Central memory CD8-positive, alpha-beta T cell (primary cell): ENCODE measurements around the gene FAM107A.

ENCODE experiments used
- ATAC-seq: fragments of 150-1000 bp; cut with Tn5 transposase; replicated peaks from 2 replicates; pipeline ENCODE4 v1.10.0; 2022; ENCODE audit warnings: mild to moderate bottlenecking, moderate FRiP score, moderate number of reproducible peaks; ENCODE audit not compliant: poor library complexity, severe bottlenecking; ENCODE audit errors: extremely low read depth
- DNase-seq, 2 donors: peaks; one replicate each; pipeline ENCODE4 v3.0.0; 2021; ENCODE audit warnings: low spot score in 2 of 2
- H3K27ac Mint-ChIP-seq: one replicate; pipeline ENCODE4 v1.8.0; 2022; ENCODE audit warnings: low read depth, mild to moderate bottlenecking, moderate library complexity, mixed read lengths
- H3K27me3 Mint-ChIP-seq: one replicate; pipeline ENCODE4 v1.8.0; 2022; ENCODE audit warnings: mixed read lengths
- H3K36me3 Mint-ChIP-seq: one replicate; pipeline ENCODE4 v1.8.0; 2022; ENCODE audit warnings: mild to moderate bottlenecking, moderate library complexity, mixed read lengths; ENCODE audit not compliant: insufficient read depth
- H3K4me1 Mint-ChIP-seq: one replicate; pipeline ENCODE4 v1.8.0; 2022; ENCODE audit warnings: mixed read lengths
- H3K4me3 Mint-ChIP-seq: one replicate; pipeline ENCODE4 v1.8.0; 2022; ENCODE audit warnings: mild to moderate bottlenecking, moderate library complexity, mixed read lengths
- H3K9me3 Mint-ChIP-seq: one replicate; pipeline ENCODE4 v1.8.0; 2022; ENCODE audit warnings: mixed read lengths

FAM107A gene

GRCh38 chr3:58560771-58561311 lies 16.4 kb downstream of the FAM107A start:
- Mint-ChIP-seq H3K27ac (no peak overlapping the region), H3K4me1 (no peaks in the 10 kb centered on the region), H3K4me3 (no peak overlapping the region), H3K27me3 (peaks cover 13% of the 10 kb centered on the region), H3K36me3 (no peaks in the 10 kb centered on the region), H3K9me3 (no peaks in the 10 kb centered on the region)
- no peak for ATAC-seq
- DNase-seq, result no peak

GRCh38 chr3:58559586-58559985 lies 17.6 kb downstream of the FAM107A start:
- Mint-ChIP-seq H3K27me3 (peaks cover 25% of the 10 kb centered on the region), H3K9me3 (no peaks in the 10 kb centered on the region), H3K4me3 (no peak overlapping the region), H3K36me3 (no peaks in the 10 kb centered on the region), H3K4me1 (no peaks in the 10 kb centered on the region), H3K27ac (no peak overlapping the region)
- no peak for DNase-seq
- no peak for ATAC-seq

DNA sequence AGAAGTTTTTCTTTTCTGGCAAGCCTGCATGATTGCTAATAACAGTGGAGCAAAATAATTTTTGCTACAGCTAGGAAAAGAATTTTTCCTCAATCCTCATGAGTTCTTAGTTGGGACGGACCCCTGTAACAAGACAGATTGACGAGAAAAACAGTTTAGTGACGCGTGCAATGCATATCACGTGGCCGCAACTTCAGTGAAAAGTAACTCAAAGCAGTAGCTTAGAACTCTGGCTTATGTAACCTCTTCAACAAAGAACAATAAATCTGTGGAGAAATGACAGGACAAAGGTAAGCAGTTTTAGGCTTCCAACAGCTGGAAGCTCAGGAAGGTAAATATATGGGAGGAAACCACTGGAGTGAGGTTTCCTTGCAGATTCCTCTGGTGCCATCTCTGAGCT lies 19.7 kb downstream of the FAM107A start:
- DNase-seq (no peak), ATAC-seq (no peak)
- H3K9me3 Mint-ChIP-seq, result no peaks in the 10 kb centered on the region
- no peaks in the 10 kb centered on the region for H3K4me1 Mint-ChIP-seq
- H3K27ac Mint-ChIP-seq, result no peak overlapping the region
- H3K27me3 Mint-ChIP-seq, result peaks cover 35% of the 10 kb centered on the region
- H3K4me3 Mint-ChIP-seq, result no peak overlapping the region
- H3K36me3 Mint-ChIP-seq, result no peaks in the 10 kb centered on the region

DNA sequence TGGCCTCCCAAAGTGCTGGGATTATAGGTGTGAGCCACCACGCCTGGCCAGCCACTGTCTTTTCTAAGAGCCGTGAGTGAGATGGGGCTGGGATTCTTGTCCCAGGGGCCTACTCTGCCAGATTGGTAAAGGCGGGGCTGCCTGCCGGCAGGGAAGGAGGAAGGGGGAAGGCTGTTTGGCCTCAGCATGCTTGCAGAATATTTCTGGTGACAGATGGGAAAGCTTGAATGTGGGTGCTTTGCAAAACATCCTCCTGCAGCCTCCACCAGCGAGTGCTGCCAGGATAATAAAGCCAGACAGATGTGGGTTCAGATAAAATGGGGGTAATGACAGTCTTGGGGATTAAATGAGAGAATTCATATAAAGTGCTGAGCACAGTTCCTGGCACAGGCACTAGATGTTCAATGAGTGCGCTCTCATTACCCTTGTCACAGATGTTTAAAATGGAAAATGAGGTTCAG lies 20.4 kb downstream of the FAM107A start:
- peaks cover 42% of the 10 kb centered on the region for H3K27me3 Mint-ChIP-seq
- H3K9me3 Mint-ChIP-seq, result no peaks in the 10 kb centered on the region
- no peaks in the 10 kb centered on the region for H3K36me3 Mint-ChIP-seq
- no peak for DNase-seq
- no peak overlapping the region for H3K27ac Mint-ChIP-seq
- H3K4me1 Mint-ChIP-seq, result no peaks in the 10 kb centered on the region
- no peak for ATAC-seq
- H3K4me3 Mint-ChIP-seq, result no peak overlapping the region

DNA sequence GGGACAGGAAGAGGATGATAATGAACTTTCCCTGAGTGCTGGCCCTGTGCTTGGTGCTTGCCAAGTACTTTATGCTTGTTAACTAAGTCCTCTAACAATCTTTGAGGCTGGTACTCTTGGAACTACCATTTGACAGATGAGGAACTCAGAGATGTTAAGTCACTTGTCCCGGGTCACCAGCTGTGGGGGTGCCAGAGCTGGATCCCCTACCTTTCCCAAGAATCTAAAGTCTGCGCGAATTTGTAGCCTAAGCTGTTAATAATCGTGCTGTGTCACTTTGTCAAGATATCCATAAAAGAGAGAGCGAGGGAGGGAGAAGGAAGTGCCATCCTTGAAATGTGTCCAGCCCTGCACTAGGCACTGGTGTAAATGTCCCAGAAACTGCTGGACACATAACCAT lies 21.2 kb downstream of the FAM107A start:
- Mint-ChIP-seq H3K9me3 (no peaks in the 10 kb centered on the region), H3K27ac (no peak overlapping the region), H3K36me3 (no peaks in the 10 kb centered on the region), H3K4me3 (no peak overlapping the region), H3K27me3 (peaks cover 46% of the 10 kb centered on the region), H3K4me1 (no peaks in the 10 kb centered on the region)
- ATAC-seq (no peak), DNase-seq (no peak)

DNA sequence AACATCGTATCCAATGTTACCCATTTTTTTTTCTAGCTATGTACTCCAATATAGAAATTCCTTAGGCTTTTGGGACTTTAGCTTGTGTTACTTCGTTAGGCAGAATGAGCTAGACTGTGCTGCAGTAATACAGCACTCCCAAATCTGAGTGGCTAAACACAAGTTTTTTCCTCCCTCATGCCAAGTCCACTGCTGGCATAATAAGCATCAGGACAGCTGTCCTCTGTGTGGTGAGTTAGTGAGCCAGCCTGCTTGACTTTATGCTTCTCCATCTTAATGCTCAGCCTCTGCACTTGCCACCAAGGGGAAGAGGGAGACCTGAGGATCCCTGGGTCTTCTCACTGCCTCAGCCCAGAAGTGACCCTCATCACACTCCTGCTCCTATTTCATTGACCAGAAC lies 22.0 kb downstream of the FAM107A start:
- Mint-ChIP-seq H3K4me3 (no peak overlapping the region), H3K9me3 (no peaks in the 10 kb centered on the region), H3K36me3 (no peaks in the 10 kb centered on the region), H3K27ac (no peak overlapping the region), H3K27me3 (peaks cover 46% of the 10 kb centered on the region), H3K4me1 (no peaks in the 10 kb centered on the region)
- DNase-seq (no peak), ATAC-seq (no peak)

DNA sequence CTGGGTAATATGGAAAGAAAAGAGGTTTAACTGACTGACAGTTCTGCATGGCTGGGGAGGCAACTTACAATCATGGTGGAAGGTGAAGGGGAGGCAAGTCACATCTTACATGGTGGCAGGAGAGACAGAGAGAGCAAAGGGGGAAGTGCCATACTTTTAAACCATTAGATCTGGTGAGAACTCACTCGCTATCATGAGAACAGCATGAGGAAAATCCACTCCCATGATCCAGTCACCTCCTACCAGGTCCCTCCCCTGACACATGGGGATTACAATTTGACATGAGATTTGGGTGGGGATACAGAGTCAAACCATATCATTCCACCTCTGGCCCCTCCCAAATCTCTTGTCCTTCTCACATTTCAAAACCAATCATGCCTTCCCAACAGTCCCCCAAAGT lies 24.2 kb downstream of the FAM107A start:
- Mint-ChIP-seq H3K36me3 (no peaks in the 10 kb centered on the region), H3K9me3 (no peaks in the 10 kb centered on the region), H3K4me3 (no peak overlapping the region), H3K4me1 (no peaks in the 10 kb centered on the region), H3K27me3 (peaks cover 46% of the 10 kb centered on the region), H3K27ac (no peak overlapping the region)
- ATAC-seq, result no peak
- no peak for DNase-seq

DNA sequence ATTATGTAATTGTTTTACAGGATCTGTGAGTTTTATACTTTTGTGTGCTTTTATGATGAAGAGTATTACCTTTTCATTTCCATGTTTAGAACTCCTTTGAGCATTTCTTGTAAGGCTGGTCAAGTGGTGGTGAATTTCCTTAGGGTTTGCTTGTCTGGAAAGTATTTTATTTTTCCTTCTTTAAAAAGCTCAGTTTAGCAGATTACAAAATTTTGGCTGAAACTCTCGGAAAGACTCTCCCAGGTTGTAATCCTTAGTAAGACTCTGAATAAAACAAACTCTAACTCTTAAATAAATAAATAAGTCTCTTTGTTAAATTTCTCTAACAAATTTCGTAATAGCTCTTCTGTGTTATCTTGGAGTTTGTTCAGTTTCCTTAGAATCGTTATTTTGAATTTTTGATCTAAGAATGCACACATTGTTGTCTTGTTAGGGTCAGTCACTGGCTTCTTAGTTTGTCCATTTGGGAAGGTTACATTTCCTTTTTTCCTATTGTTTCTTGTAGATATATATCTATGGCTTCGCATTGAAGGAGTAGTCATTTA lies 25.5 kb downstream of the FAM107A start:
- ATAC-seq (no peak), DNase-seq (no peak)
- Mint-ChIP-seq H3K27me3 (peaks cover 42% of the 10 kb centered on the region), H3K9me3 (no peaks in the 10 kb centered on the region), H3K4me1 (no peaks in the 10 kb centered on the region), H3K4me3 (no peak overlapping the region), H3K27ac (no peak overlapping the region), H3K36me3 (no peaks in the 10 kb centered on the region)

DNA sequence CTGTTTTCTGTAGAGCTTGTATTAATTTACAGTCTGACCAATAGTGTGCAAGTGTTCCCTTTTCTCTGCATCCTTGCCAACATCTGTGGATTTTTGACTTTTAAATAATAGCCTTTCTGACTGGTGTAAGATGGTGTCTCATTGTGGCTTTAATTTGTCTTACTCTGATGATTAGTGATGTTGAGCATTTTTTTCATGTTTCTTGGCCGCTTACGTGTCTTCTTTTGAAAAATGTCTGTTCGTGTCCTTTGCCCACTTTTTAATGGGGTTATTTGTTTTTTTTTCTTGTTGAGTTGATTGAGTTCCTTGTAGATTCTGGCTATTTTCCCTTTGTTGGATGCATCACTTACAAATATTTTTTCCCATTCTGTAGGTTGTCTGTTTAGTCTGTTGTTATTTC lies 32.6 kb downstream of the FAM107A start:
- ATAC-seq (no peak), DNase-seq (no peak)
- Mint-ChIP-seq H3K36me3 (peaks cover 2% of the 10 kb centered on the region), H3K4me1 (no peaks in the 10 kb centered on the region), H3K4me3 (no peak overlapping the region), H3K27ac (no peak overlapping the region), H3K9me3 (no peaks in the 10 kb centered on the region), H3K27me3 (peaks cover 9% of the 10 kb centered on the region)

- Mint-ChIP-seq H3K9me3 (no peaks in the 10 kb centered on the region), H3K27me3 (peaks cover 9% of the 10 kb centered on the region), H3K4me1 (no peaks in the 10 kb centered on the region), H3K27ac (no peak overlapping the region), H3K4me3 (no peak overlapping the region), H3K36me3 (no peaks in the 10 kb centered on the region)
- DNase-seq (no peak), ATAC-seq (no peak)
These were observed 36.9 kb downstream of the FAM107A start for GRCh38 chr3:58540176-58540858.

DNA sequence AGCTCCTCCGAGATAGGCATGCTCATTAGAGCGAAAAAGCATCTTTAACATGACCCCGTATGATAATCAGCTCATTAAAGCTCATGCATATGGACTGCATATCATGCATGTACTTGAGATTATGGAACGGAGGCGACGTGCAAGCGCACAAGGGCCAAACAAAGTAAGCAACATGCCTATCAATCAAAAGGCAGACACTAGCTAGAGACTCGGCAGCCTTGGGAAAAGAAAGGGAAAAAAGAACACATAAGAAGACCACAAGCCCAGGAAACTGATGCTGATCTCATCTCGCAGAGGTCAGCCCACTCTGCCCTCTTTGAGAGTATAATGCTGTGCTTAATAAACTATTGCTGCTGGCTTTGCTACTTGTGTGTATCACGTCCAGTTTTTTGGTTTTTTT lies 37.6 kb downstream of the FAM107A start:
- Mint-ChIP-seq H3K27me3 (peaks cover 4% of the 10 kb centered on the region), H3K27ac (no peak overlapping the region), H3K36me3 (no peaks in the 10 kb centered on the region), H3K4me1 (no peaks in the 10 kb centered on the region), H3K4me3 (no peak overlapping the region), H3K9me3 (no peaks in the 10 kb centered on the region)
- no peak for DNase-seq
- ATAC-seq, result no peak

GRCh38 chr3:58537412-58538301 lies 39.5 kb downstream of the FAM107A start:
- Mint-ChIP-seq H3K27me3 (no peaks in the 10 kb centered on the region), H3K27ac (no peak overlapping the region)

More at GRCh38 chr3:58537412-58538301, 39.5 kb downstream of the FAM107A start:
- peaks cover 6% of the 10 kb centered on the region for H3K4me1 Mint-ChIP-seq
- ATAC-seq, result no peak
- no peaks in the 10 kb centered on the region for H3K36me3 Mint-ChIP-seq
- DNase-seq, result no peak
- no peaks in the 10 kb centered on the region for H3K9me3 Mint-ChIP-seq
- H3K4me3 Mint-ChIP-seq, result no peak overlapping the region
